PFSK-1 (cell line): ENCODE results near the gene CD300LB.

Experiments
- FOXP2 ChIP-seq: optimal IDR thresholded peaks from 2 replicates; pipeline ENCODE3; 2011; ENCODE audit warnings: borderline replicate concordance, control low read depth, inconsistent platforms; ENCODE audit not compliant: insufficient read depth; ENCODE audit errors: extremely low read length, extremely low read depth
- POLR2AphosphoS5 ChIP-seq: IDR thresholded peaks from 2 replicates; pipeline ENCODE4 v1.6.1; 2012; ENCODE audit warnings: low read depth, mild to moderate bottlenecking, control low read depth, low read length, moderate library complexity
- REST ChIP-seq, 2 experiments: IDR thresholded peaks; 2 replicates each; pipeline versions ENCODE4 v1.6.1 to v1.8.0; 2011 to 2012; ENCODE audit warnings: low read depth in 2 of 2, low read length in 2 of 2, control low read depth in 1 of 2, inconsistent platforms in 1 of 2, mild to moderate bottlenecking in 1 of 2, moderate library complexity in 1 of 2; ENCODE audit not compliant: insufficient read depth in 1 of 2
- SIN3A ChIP-seq: IDR thresholded peaks from 2 replicates; pipeline ENCODE4 v1.6.1; 2012; ENCODE audit warnings: mild to moderate bottlenecking, low read length, moderate library complexity, borderline replicate concordance; ENCODE audit not compliant: insufficient read depth
- TAF1 ChIP-seq: IDR thresholded peaks from 2 replicates; pipeline ENCODE4 v1.6.1; 2012; ENCODE audit warnings: low read length, control low read depth, borderline replicate concordance; ENCODE audit not compliant: insufficient read depth

CD300LB gene

GRCh38 chr17:74480290-74480689 lies 51.0 kb downstream of the CD300LB start:
- TF ChIP-seq FOXP2 (no peak), POLR2AphosphoS5 (no peak), REST (IDR thresholded peaks at IDR 0.05; ENCODE audit: insufficient read depth in 1 of 2, low read depth in 2 of 2, low read length in 2 of 2) (no peak), SIN3A (no peak), TAF1 (no peak)

GRCh38 chr17:74478420-74479100 lies 52.7 kb downstream of the CD300LB start:
- TF ChIP-seq POLR2AphosphoS5 (no peak), REST (IDR thresholded peaks at IDR 0.05; ENCODE audit: insufficient read depth in 1 of 2, low read depth in 2 of 2, low read length in 2 of 2) (no peak), FOXP2 (no peak), SIN3A (no peak), TAF1 (no peak)

DNA sequence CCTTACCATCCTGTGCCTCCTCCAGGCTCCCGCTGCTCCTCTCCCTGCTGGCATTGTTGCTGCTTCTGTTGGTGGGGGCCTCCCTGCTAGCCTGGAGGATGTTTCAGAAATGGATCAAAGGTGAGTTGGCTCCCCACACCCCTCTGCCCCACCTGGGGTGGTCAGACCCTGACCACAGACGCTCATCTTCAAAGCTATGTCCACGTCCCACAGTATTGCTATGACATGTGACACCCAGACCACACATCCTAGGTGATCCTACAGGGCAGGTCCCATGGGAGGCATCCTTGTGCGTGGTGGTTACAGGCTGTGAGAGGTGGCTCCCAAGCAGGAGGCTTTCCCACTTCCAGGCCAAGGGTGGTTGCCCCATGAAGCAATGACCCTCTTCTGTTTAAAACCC lies 53.9 kb downstream of the CD300LB start:
- TF ChIP-seq SIN3A (no peak), TAF1 (no peak), FOXP2 (no peak), POLR2AphosphoS5 (no peak), REST (IDR thresholded peaks at IDR 0.05; ENCODE audit: insufficient read depth in 1 of 2, low read depth in 2 of 2, low read length in 2 of 2) (no peak)

- TF ChIP-seq POLR2AphosphoS5 (no peak), FOXP2 (no peak), REST (IDR thresholded peaks at IDR 0.05; ENCODE audit: insufficient read depth in 1 of 2, low read depth in 2 of 2, low read length in 2 of 2) (no peak), TAF1 (no peak), SIN3A (no peak)
These were observed 56.1 kb downstream of the CD300LB start for GRCh38 chr17:74475189-74475588.
